Adrenal gland (tissue), 12 donors: ENCODE measurements around the gene ZFR2. TPM values are rescaled to one million over a fixed set of nuclear protein-coding genes. Genes with fewer than 3 reads are reported as not detected.

Experiments
- DNase-seq, 7 donors: peaks; one replicate each; pipeline ENCODE4 v3.0.0-alpha.2; 2019 to 2020
- H3K27ac ChIP-seq, 5 donors: fragments of 200-600 bp; sonication (generic) in 4 of 5; 1 replicate in 3 of 5; 2 replicates in 2 of 5; pipeline versions ENCODE4 v1.5.1 to v1.8.0; 2016 to 2020; ENCODE audit warnings: mild to moderate bottlenecking in 1 of 5
- H3K27me3 ChIP-seq: fragments of 200-600 bp; 2 replicates; pipeline ENCODE4 v1.8.0; 2021
- H3K36me3 ChIP-seq, 2 donors: fragments of 200-600 bp; replicated peaks in 1 of 2; 1 replicate in 1 of 2; 2 replicates in 1 of 2; pipeline versions ENCODE4 v1.5.1 to v1.8.0; 2018 to 2022
- H3K4me1 ChIP-seq, 2 donors: fragments of 200-600 bp; replicated peaks in 1 of 2; 1 replicate in 1 of 2; 2 replicates in 1 of 2; pipeline versions ENCODE4 v1.5.1 to v1.8.0; 2018 to 2021
- H3K4me3 ChIP-seq, 4 donors: fragments of 200-600 bp; sonication (generic) in 3 of 4; one replicate each; pipeline ENCODE4 v1.5.1; 2016 to 2018
- H3K9me3 ChIP-seq, 3 donors: fragments of 200-600 bp; sonication (generic) in 1 of 3; replicated peaks in 1 of 3; 1 replicate in 2 of 3; 2 replicates in 1 of 3; pipeline versions ENCODE4 v1.5.1 to v1.8.0; 2016 to 2021
- CTCF ChIP-seq, 6 experiments: fragments of 450-650 bp in 4 of 6; fragments of 200-600 bp in 2 of 6; sonication (generic) in 1 of 6; IDR thresholded peaks; 1 replicate in 5 of 6; 2 replicates in 1 of 6; pipeline versions ENCODE4 v1.5.1 to v1.8.0; 2016 to 2021; ENCODE audit warnings: antibody characterized with exemption in 6 of 6, mild to moderate bottlenecking in 2 of 6, moderate library complexity in 1 of 6
- POLR2A ChIP-seq, 2 donors: fragments of 450-650 bp; IDR thresholded peaks; one replicate each; pipeline ENCODE4 v1.6.1; 2017; ENCODE audit warnings: antibody characterized with exemption in 2 of 2, mild to moderate bottlenecking in 2 of 2, moderate library complexity in 1 of 2
- WGBS, 4 donors: extraction: QIAGEN DNeasy Blood & Tissue Kit in 2 of 4; methylation state at CpG; one replicate each; pipeline versions ENCODE4 v1.1.5 to v1.1.7; 2013 to 2017; 5-methylcytosine and 5-hydroxymethylcytosine counted together
- intact Hi-C, 2 donors: fragments of 100-400 bp; cut with DNase I; formaldehyde crosslinking; loops; one replicate each; pipeline versions ENCODE4 v1.14.1 to v1.15.0; 2022 to 2023
- polyA plus RNA-seq, 3 donors: library from polyadenylated mRNA; stranded (reverse); fragments of 200-250 nt in 2 of 3; fragments of 350-450 nt in 1 of 3; fragmentation: Illumina TruSeq in 1 of 3; extraction: RNeasy Lipid Tissue Mini Kit (QIAGEN cat#74804) in 1 of 3; gene quantifications; one replicate each; pipeline ENCODE4 v1.2.3, GENCODE V29; 2013 to 2014
- total RNA-seq, 9 donors: library from RNA; depleted of rRNA in 4 of 9; stranded (reverse); fragments of >200 nt in 4 of 9; fragments of 120-200 nt in 1 of 9; fragmentation: NEBNext Ultra II Directional in 1 of 9; extraction: Animal tissue kit (Norgen Biotek cat#: 25700) in 1 of 9; gene quantifications; one replicate each; pipeline versions ENCODE4 v1.1.0 to v1.2.4, GENCODE V29; 2013 to 2023
- donor health status: healthy with polysubstance abuse.
- donor health status: Bipolar disorder and iron deficiency.
- donor health status: DM: yes; HTN: yes; CAD: no.
- donor health status: DM: no; HTN: no; CAD: no.
- donor health status: DM: no; HTN: no; CAD: no.
- donor health status: DM: yes; HTN: yes; CAD: no.

The ZFR2 gene
- total and polyA plus RNA-seq, 12 donors, result 0.19 to 13.2 (median 1.7) TPM; not detected in 3

- H3K27ac ChIP-seq, result no peak overlapping the region
- H3K9me3 ChIP-seq, result no peaks in the 10 kb centered on the region
- WGBS, 4 donors, result 28 to 40% (median 39%) methylated on average over 20 to 21 of the region's 21 CpGs
- H3K4me1 ChIP-seq, result peaks cover 0 to 4% of the 10 kb centered on the region in 2 donors
- DNase-seq, result no peak
- peaks cover 28% of the 10 kb centered on the region for H3K27me3 ChIP-seq
- peak overlapping the region in 1 of 4 donors; percentile 15 for H3K4me3 ChIP-seq
- no peaks in the 10 kb centered on the region for H3K36me3 ChIP-seq
- intact Hi-C loops, result no loop called here
- TF ChIP-seq CTCF (IDR thresholded peaks at IDR 0.05) (no peak), POLR2A (IDR thresholded peaks at IDR 0.05) (no peak)
Measured at GRCh38 chr19:3800996-3801395, 67.8 kb downstream of the ZFR2 start.

GRCh38 chr19:3798137-3798536 is 70.7 kb downstream of the ZFR2 start:
- 49 to 66% (median 54%) methylated on average over 6 of the region's 6 CpGs for WGBS, 4 donors
- intact Hi-C loops, result no loop called here
- Histone ChIP-seq H3K4me1 (peaks cover 0 to 4% of the 10 kb centered on the region in 2 donors), H3K27me3 (peaks cover 19% of the 10 kb centered on the region), H3K4me3 (no peak overlapping the region), H3K36me3 (no peaks in the 10 kb centered on the region), H3K27ac (no peak overlapping the region), H3K9me3 (no peaks in the 10 kb centered on the region)
- DNase-seq, result no peak
- TF ChIP-seq POLR2A (IDR thresholded peaks at IDR 0.05), result no peak
- TF ChIP-seq CTCF (IDR thresholded peaks at IDR 0.05), result no peak

- Histone ChIP-seq H3K4me1 (no peaks in the 10 kb centered on the region), H3K36me3 (no peaks in the 10 kb centered on the region), H3K4me3 (no peak overlapping the region), H3K27me3 (peaks cover 8% of the 10 kb centered on the region), H3K9me3 (no peaks in the 10 kb centered on the region), H3K27ac (no peak overlapping the region)
- WGBS, 4 donors, result 90 to 98% (median 95%) methylated on average over 2 of the region's 2 CpGs
- TF ChIP-seq POLR2A (IDR thresholded peaks at IDR 0.05), result no peak
- TF ChIP-seq CTCF (IDR thresholded peaks at IDR 0.05), result no peak
- no peak for DNase-seq
- intact Hi-C loops, result no loop called here
Measured at GRCh38 chr19:3796358-3796757, 72.5 kb downstream of the ZFR2 start.

GRCh38 chr19:3793799-3794198 is 75.0 kb downstream of the ZFR2 start:
- TF ChIP-seq CTCF (IDR thresholded peaks at IDR 0.05) (no peak), POLR2A (IDR thresholded peaks at IDR 0.05) (no peak)
- intact Hi-C loops, result no loop called here
- WGBS, 4 donors, result 87 to 92% (median 90%) methylated on average over 3 of the region's 3 CpGs
- no peaks in the 10 kb centered on the region for H3K4me1 ChIP-seq
- H3K36me3 ChIP-seq, result no peaks in the 10 kb centered on the region
- H3K4me3 ChIP-seq, result no peak overlapping the region
- H3K27me3 ChIP-seq, result no peaks in the 10 kb centered on the region
- H3K9me3 ChIP-seq, result no peaks in the 10 kb centered on the region
- H3K27ac ChIP-seq, result no peak overlapping the region
- no peak for DNase-seq
